Measurements from ENCODE around the gene PAK6.

Gene PAK6

GRCh38 chr15:40266828-40267304 is 28.0 kb downstream of the PAK6 start:
- ChIA-PET CTCF (interaction anchor here (0.9 to 20.1 kb wide), 4 partner anchors 9 to 146 kb away, joined by 3 to 525 read pairs (median 156); no protein-coding TSS in a partner anchor), POLR2A (no interaction called here)
- TF ChIP-seq, protein P1, sequence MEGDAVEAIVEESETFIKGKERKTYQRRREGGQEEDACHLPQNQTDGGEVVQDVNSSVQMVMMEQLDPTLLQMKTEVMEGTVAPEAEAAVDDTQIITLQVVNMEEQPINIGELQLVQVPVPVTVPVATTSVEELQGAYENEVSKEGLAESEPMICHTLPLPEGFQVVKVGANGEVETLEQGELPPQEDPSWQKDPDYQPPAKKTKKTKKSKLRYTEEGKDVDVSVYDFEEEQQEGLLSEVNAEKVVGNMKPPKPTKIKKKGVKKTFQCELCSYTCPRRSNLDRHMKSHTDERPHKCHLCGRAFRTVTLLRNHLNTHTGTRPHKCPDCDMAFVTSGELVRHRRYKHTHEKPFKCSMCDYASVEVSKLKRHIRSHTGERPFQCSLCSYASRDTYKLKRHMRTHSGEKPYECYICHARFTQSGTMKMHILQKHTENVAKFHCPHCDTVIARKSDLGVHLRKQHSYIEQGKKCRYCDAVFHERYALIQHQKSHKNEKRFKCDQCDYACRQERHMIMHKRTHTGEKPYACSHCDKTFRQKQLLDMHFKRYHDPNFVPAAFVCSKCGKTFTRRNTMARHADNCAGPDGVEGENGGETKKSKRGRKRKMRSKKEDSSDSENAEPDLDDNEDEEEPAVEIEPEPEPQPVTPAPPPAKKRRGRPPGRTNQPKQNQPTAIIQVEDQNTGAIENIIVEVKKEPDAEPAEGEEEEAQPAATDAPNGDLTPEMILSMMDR (IDR thresholded peaks at IDR 0.05; ENCODE audit: control extremely low read depth, extremely low read depth, low read depth, missing control alignments) = no peak
- DNase-seq (ENCODE audit: extremely low spot score) = no peak

DNA sequence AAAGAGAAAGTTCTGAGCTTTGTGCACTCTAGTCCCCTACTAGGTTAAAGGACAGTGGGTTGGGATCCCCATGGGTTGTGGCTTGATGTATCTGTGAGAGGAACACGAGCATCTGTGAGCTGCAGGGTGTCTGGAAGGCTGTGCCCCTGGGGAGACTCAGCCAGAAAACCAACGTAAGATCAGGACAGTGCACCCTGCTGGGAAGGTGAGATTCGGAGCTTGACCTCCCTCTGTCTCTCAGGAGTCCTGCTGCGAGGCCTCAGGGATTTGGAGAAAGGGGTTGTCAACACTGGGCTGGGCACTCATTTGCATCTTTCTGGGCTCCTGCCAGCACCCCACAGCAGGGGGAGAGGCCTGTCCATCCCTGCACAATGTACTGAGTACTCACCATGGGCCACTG is 28.8 kb downstream of the PAK6 start:
- TF ChIP-seq, protein P1 (IDR thresholded peaks at IDR 0.05; ENCODE audit: control extremely low read depth, extremely low read depth, low read depth, missing control alignments) = no peak
- POLR2A ChIA-PET = no interaction called here
- CTCF ChIA-PET = interaction anchor here (0.9 to 20.1 kb wide), 6 partner anchors 8 to 222 kb away, joined by 3 to 525 read pairs (median 4); partner anchors contain the start of gene ANKRD63
- DNase-seq (ENCODE audit: extremely low spot score) = no peak

GRCh38 chr15:40269604-40270003 is 30.7 kb downstream of the PAK6 start:
- CTCF ChIA-PET = interaction anchor here (0.9 to 20.1 kb wide), 6 partner anchors 7 to 60 kb away, joined by 3 to 525 read pairs (median 156); partner anchors contain the start of genes INAFM2 and PLCB2
- DNase-seq (ENCODE audit: extremely low spot score) = no peak
- POLR2A ChIA-PET = no interaction called here
- TF ChIP-seq, protein P1 (IDR thresholded peaks at IDR 0.05; ENCODE audit: control extremely low read depth, extremely low read depth, low read depth, missing control alignments) = no peak

DNA sequence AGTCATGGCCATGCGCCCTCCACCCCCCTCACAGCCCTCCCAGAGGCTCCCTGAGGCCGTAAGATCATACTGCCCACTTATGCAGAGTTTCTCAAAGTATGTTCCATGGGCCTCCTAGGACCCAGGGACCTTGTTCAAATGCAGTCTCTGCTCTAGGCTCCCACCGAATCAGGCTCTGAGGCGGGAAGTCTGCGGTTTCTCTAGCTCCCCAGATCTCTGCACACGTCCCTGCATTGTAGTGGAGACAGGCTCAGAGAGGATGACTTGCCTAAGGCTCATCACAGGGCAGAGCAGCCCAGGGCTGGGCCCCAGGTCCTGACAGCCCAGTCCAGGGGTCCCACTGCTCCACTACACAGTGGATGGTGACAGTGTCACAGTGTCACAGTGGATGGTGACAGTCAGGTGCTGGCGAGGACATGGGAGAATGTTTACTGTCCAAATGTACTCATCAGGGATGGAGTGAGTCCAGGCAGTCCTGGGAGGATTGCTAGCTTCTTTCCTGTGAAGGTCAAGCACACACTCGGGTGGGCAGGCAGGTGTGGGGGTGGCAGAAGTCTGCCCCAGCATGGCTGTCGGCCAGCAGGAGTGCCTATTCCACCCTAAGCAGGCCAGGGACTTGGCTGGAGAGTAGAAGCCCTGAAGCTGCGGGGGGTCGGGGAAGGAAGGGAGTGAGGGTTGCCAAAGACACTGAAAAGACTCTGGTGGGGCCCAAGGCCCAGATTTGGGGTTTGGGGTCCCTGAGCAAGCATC is 31.6 kb downstream of the PAK6 start:
- POLR2A ChIA-PET = no interaction called here
- no peak for DNase-seq (ENCODE audit: extremely low spot score)
- CTCF ChIA-PET = interaction anchor here (0.9 to 20.1 kb wide), 4 partner anchors 6 to 61 kb away, joined by 3 to 525 read pairs (median 356); partner anchors contain the start of genes INAFM2 and PLCB2
- TF ChIP-seq, protein P1 (IDR thresholded peaks at IDR 0.05; ENCODE audit: control extremely low read depth, extremely low read depth, low read depth, missing control alignments) = no peak

- POLR2A ChIA-PET = no interaction called here
- TF ChIP-seq, protein P1 (IDR thresholded peaks at IDR 0.05; ENCODE audit: control extremely low read depth, extremely low read depth, low read depth, missing control alignments) = no peak
Observed at GRCh38 chr15:40271685-40272484, 33.0 kb downstream of the PAK6 start.

GRCh38 chr15:40272485-40273056 is 33.7 kb downstream of the PAK6 start:
- TF ChIP-seq, protein P1 (IDR thresholded peaks at IDR 0.05; ENCODE audit: control extremely low read depth, extremely low read depth, low read depth, missing control alignments) = no peak
- CTCF ChIA-PET = interaction anchor here (1.4 to 20.1 kb wide), 17 partner anchors 11 to 487 kb away, joined by 4 to 525 read pairs (median 22); partner anchors contain the start of genes ANKRD63, BMF, CCDC9B and INAFM2
- POLR2A ChIA-PET = no interaction called here
- DNase-seq (ENCODE audit: extremely low spot score) = no peak

More at GRCh38 chr15:40271685-40272484, 33.0 kb downstream of the PAK6 start:
- CTCF ChIA-PET = interaction anchor here (1.5 to 20.1 kb wide), 10 partner anchors 4 to 226 kb away, joined by 4 to 525 read pairs (median 187); partner anchors contain the start of genes ANKRD63, BMF, CCDC9B and INAFM2
- DNase-seq (ENCODE audit: extremely low spot score) = no peak
